ENCODE measurements around the gene RELL1.

The RELL1 gene

GRCh38 chr4:37665333-37666320 lies 20.5 kb downstream of the RELL1 start:
- DNase-seq (ENCODE audit: low read depth, low spot score) = no peak

GRCh38 chr4:37664696-37665095 lies 21.5 kb downstream of the RELL1 start:
- no peak for DNase-seq (ENCODE audit: low read depth, low spot score)

GRCh38 chr4:37663552-37663951 lies 22.6 kb downstream of the RELL1 start:
- DNase-seq (ENCODE audit: low read depth, low spot score) = no peak

DNA sequence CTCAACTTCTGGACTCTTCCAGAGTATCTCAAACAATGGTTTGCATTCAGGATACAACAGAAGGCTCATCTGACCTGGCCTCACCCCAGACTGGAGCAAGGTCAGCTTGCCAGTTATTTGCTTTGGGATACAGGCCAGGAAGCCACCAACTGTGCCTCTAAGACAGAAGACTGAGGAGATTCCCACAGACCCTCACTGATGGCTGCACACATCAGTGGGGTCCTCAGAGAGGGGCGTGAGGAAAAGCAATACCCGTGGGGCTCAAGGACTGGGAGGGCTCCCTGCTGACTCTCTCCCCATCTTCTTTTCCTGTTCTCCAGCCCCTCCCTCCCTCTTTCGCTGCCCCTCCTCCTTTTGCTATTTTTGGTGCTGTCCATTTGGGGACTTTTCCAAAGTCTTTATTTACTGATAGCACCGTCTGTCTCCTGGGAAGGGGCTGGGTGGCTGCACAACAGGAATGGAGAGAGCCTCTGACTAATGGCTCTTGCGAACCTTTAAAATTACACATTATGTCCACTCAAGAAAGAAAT lies 23.2 kb downstream of the RELL1 start:
- no peak for DNase-seq (ENCODE audit: low read depth, low spot score)

- DNase-seq (ENCODE audit: low read depth, low spot score) = no peak
These were observed 23.9 kb downstream of the RELL1 start for GRCh38 chr4:37662251-37662650.

DNA sequence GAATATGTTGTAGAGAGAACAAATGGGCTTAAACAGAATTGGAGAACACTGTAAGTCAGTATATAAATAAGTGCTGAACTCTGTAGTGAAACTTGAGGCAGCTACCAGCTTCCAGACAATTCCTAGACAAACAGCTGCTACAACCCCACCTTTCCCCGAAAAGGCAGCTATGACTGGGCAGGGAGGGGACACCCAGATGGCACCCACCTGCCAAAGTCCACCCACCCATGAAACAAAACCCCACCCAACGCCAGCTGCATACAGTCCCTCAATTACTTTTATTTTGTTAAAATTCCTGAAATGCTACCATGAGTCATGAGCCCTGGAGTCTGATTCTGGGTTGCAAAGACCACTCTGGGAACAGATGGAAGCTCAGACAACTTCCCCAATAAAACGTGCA lies 24.4 kb downstream of the RELL1 start:
- no peak for DNase-seq (ENCODE audit: low read depth, low spot score)

DNA sequence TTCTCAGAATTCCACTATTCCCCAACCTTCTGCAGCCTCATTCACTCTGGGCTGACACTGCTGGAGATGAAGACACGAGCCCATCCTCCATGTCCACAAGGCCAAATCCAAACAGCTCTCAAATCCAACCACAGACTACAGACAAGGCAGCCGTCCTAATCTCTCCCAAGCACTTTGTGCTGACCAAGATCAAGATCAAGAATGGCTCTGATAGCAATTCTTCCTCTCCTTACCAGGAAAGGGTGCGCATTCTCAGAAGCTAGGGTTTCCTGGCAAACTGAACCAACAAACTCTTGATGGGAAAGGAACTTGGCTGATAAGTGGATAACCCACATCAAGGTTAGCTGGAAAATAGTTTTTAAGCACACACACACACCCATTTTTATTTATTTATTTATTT lies 26.5 kb downstream of the RELL1 start:
- no peak for DNase-seq (ENCODE audit: low read depth, low spot score)

DNA sequence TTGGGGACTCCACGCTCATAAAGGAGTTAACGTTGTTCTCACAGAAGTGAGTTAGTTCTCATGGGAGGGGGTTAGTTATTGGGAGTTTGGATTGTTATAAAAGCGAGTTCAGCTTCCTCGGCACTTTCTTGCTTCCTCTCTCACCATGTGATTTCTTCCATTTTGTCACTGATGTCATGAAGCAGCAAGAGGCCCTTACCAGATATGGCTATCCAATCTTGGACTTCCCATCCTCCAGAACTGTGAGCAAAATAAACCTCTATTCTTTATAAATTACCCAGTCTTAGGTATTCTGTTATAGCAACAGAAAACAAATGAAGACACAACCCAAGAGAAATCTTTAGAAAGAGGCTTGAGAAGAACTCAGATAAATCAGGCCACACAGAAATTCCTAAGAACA lies 29.5 kb downstream of the RELL1 start:
- no peak for DNase-seq (ENCODE audit: low read depth, low spot score)

DNA sequence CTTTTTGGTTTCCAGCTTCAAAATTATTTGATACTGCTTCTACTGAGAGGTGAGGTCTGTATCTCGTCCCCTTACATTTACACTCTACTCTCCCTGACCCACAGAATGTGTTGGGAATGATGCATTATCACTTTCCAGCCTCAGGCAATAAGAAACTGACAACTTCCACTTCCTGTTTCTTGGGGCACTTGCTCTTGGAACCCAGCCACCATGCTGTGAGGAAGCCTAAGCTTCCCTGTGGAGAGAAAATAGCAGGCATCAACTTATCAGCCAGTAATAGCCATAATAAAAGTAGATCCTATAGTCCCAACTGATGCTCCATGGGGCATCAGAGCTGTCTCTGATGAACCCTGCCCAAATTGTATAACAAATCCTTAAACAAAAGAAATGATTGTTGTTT lies 32.6 kb downstream of the RELL1 start:
- DNase-seq (ENCODE audit: low read depth, low spot score) = no peak

GRCh38 chr4:37652747-37653527 lies 33.2 kb downstream of the RELL1 start:
- DNase-seq (ENCODE audit: low read depth, low spot score) = no peak

- no peak for DNase-seq (ENCODE audit: low read depth, low spot score)
These were observed 34.3 kb downstream of the RELL1 start for GRCh38 chr4:37651781-37652377.

DNA sequence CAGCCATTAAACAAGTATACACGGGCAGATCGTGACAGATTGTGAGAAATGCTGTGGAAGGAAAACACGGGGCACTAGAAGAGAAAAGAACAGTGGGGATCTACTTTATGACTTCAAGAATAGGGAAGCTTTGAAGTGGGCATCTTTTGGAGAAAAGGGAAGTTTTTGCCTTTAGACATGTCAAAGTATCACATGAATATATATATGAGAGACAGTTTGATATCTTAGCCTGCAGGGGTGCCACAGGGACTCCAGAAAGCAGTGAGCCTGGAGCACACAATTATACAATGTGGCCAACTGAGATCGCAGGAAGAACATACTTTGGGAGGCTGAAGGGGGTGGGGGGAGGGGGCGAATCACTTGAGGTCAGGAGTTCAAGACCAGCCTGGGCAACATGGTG lies 35.7 kb downstream of the RELL1 start:
- DNase-seq (ENCODE audit: low read depth, low spot score) = no peak

- no peak for DNase-seq (ENCODE audit: low read depth, low spot score)
These were observed 36.9 kb downstream of the RELL1 start for GRCh38 chr4:37649268-37649667.

GRCh38 chr4:37648084-37648817 lies 37.9 kb downstream of the RELL1 start:
- no peak for DNase-seq (ENCODE audit: low read depth, low spot score)

DNA sequence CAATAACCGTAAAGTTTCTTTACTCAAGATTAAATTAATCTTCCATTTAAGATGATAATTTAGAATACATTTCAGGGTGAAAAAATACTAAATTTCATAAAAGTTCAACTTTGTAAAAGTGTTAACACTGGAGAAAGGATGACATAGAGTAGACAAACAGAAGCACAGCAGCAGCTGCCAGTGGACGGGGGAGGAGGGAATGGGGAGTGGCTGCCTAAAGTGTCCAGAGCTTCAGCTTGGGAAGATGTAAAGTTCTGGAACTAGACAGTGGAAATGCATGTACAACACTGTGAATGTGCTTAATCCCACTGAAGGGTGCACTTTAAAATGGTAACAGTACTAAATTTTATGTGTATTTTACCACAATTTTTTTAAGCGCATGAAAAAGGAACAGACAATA lies 39.9 kb downstream of the RELL1 start:
- DNase-seq (ENCODE audit: low read depth, low spot score) = no peak

DNA sequence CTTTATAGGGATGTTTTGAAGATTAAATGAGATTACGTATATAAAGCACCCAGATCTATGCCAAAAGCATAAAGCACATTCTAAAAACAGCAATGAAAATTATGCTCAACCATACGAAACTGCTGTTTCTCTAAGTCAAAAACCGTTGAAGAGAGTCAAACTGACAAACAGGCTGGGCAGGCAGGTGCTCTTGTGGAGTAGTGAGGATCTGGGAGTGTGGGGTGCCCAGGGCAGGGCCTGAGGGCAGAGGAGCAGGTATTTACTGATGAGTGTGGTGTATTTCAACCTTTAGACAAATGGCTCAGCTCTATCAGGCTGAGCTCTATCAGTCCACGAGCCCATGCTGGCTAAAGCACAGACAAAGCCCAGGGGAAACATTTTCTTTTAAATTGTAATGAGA lies 40.4 kb downstream of the RELL1 start:
- DNase-seq (ENCODE audit: low read depth, low spot score) = no peak

DNA sequence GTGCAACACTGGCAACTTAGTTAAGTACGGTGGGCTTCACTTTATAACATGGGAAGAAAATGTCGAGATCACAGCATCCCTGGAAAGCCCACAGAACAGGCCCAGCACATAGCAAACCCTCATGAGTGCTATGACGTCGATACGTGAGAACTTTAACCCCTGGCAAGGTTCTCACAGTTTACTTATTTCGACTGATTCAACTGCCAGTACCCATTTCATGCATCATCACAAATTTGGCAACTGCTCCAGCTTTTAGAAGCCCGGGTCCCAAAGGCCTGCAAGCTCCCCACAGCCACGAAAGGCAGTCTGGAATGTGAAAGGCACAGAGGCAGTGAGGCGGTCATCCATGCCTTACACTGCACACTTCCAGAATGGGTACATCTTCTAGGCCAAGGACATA lies 41.2 kb downstream of the RELL1 start:
- no peak for DNase-seq (ENCODE audit: low read depth, low spot score)

DNA sequence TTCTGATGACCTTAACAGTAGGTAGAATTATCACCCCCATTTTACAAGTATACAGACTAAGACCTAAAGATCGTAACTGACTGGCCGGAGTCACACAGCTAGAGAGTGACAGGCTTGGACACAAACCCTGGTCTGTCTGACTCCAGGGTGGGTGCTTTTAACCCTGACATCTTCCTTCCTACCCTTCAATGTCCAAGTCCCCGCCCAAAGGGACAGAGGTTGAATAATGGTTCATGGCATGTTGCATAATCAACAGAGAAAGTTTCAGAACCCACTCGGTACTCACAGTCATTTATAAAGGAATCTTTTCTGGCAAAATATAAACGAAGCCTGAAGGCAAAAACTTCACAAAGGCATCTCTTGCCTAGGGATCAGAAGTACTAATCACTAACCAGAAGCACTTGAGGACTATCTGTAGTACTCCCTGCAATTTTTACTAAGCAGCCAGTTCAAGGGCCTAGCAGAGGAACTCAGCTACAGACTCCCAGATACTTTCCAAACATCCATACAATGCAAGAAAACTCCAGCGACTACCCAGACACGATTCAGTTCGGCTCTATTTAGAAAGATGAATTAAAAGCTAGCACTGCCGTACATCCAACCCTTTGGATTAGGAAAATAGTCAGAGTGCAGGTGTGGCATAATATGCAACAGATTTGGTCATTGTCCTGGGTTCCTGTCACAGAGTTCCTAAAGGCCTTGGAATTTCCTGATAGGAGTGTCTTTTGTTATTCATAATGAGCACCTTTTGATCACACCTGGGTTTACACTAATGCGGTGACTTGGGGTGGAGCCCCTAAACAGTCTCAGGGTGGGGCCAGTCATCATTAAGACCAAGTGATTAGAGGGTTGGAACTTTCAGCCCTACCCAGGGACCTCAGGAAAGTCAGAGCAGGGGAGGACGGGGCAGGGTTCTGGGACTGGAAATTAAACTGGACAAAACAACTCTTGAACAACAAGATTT lies 44.0 kb downstream of the RELL1 start:
- no peak for DNase-seq (ENCODE audit: low read depth, low spot score)

GRCh38 chr4:37641352-37641751 lies 44.8 kb downstream of the RELL1 start:
- DNase-seq (ENCODE audit: low read depth, low spot score) = no peak
